Measurements from ENCODE around the gene TMEM269.

The TMEM269 gene

GRCh38 chr1:42784946-42785693 is at the start of gene TMEM269:
Gene TMEM269 (plus strand): TSS chr1:42784991. CDS start chr1:42789894, 4,903 bp downstream.
- peak; percentile 29 to 31 for DNase-seq

- DNase-seq: no peak
Measured at GRCh38 chr1:42735056-42735455, 49.7 kb upstream of the TMEM269 start.

- DNase-seq: no peak
Measured at GRCh38 chr1:42735477-42736105, 49.2 kb upstream of the TMEM269 start.

- DNase-seq: no peak
Measured at GRCh38 chr1:42736152-42736551, 48.6 kb upstream of the TMEM269 start.

- DNase-seq: no peak
Measured at GRCh38 chr1:42736571-42737200, 48.1 kb upstream of the TMEM269 start.

DNA sequence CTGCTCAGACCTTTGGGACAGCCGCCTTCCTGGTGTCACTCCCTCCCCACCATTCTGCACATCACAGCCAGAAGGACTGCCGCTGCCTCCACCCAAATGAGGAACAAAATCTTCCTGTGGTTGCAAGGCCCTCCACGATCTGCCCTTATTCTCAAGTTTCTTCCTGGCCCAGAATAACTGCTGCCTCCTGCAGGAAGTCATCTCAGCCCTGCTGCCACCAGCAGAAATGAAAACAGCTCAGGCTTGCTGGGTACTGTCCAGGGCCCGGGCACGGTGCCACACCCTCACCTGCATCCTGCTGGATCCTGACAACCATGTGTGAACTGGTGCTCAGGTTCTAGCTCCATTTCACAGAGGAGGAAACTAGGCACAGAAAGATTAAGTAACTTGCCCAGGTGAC is 47.5 kb upstream of the TMEM269 start:
- DNase-seq: peak in 1 of 2 donors; percentile 25

DNA sequence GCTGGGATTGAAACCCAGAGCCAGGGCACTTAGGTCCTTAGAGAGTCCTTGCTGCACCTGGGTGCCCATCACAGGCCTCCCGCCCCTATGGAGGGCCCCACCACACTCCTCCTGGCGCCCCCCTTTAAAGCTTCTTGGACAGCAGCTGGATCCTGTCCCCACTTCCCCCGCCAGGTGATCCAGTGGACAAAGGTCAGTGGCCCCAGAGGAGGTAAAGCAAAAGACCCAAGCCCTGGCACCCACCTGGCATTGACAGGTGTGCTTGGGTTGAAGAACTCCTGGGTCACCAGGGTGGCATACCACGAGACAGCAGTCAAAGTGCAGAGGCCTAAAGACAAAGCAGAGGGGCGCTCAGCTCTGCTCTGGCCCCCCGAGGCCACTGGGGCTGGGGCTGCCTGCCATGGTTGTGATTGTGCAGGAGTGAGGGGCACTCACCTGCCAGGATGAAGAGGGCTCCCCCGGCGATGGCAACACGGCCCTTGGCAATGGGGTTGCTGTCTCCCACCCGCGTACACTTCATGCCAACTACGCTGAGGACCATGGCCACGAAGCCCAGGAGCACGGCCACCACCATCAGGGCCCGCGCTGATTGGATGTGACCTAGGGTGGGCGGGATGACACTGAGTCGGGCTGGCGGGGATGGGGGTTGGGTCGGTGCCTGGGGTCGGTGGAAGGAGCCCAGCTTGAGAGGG is 46.7 kb upstream of the TMEM269 start:
- DNase-seq: no peak

DNA sequence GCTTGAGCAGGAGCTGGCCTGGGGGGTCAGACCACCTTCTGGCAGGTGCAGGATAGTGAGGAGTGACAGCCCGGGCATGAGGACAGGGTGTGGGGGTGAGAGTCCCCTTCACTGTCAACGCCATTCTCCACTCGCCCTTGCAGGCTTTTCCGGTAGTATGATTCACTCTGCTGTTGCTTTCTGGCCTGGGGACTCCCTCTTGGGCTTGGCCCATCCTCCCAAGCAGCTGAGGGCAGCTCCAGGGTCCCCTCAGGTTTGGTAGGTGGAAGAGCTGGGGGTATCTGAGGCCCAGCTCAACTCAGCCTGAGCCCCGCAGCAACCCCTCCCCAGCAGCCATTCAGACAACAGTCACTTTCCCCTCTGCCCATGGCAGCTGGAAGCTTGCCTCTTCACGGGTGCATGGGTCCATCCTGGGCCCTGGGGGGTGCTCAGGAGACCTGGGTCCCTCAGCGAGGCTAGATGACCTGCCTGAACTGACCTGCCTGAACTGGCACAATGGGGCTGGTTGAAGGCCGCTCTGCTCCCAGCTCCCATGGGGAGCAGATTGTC is 46.0 kb upstream of the TMEM269 start:
- DNase-seq: no peak

- DNase-seq: no peak
Measured at GRCh38 chr1:42739753-42740700, 44.8 kb upstream of the TMEM269 start, which contains the start of gene CLDN19. Gene CLDN19 (minus strand): TSS chr1:42740236. CDS start chr1:42740063, 173 bp downstream.

DNA sequence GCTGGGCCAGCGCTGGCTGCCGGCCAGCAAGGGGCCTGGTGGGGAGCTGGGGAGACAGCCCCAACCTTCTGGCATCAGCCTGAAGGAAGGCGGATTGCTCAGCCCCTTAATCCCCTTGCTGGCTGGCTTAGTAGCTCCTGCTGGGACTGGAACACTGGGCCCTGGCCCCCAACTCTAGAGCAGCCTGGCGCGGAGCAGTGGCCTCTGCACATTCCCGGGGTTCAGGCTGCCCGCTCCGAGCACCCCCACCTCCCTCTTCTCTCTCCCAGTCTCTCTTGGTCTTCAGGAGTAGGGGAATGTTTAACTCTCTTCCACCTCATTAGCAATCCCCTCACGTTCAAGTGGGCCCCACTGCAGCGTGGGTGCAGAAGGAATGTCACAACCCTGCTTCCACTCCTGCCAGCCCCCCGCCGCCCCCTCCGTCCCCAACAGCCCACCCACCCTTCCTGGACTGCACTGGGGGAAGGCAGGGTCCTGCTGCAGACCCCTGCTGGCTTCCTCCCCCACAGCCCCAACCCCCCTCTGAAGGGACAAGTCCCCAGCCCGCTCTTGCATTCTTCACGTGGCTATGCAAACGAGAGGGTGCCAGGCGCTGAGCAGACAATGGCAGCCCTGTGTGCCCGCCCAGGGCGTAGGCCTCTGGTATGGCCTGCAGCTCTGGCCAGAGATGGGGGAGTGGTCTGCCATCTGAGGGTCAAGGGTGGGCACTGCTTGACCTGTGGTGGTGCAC is 43.8 kb upstream of the TMEM269 start:
- no peak for DNase-seq

DNA sequence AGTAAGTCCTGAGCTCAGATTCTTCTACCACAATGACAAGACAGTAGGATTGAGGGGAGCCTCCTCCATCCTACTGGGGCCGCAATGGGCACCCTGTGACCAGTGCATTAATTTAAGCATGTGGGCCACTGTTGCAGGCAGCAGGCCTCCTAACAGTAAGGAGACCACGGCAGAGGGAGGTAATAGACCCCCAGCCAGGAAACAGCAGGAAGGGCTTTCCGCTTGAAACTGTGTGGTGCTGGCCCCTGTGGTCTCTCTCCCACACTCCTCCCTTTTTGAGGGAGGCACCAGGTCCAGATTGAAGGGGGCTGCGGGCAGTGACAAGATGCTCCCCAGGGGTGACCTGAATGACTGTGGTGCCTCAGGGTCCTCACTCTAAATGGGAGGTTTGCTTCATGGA is 43.1 kb upstream of the TMEM269 start:
- DNase-seq: no peak

GRCh38 chr1:42742141-42742540 is 42.6 kb upstream of the TMEM269 start:
- no peak for DNase-seq

DNA sequence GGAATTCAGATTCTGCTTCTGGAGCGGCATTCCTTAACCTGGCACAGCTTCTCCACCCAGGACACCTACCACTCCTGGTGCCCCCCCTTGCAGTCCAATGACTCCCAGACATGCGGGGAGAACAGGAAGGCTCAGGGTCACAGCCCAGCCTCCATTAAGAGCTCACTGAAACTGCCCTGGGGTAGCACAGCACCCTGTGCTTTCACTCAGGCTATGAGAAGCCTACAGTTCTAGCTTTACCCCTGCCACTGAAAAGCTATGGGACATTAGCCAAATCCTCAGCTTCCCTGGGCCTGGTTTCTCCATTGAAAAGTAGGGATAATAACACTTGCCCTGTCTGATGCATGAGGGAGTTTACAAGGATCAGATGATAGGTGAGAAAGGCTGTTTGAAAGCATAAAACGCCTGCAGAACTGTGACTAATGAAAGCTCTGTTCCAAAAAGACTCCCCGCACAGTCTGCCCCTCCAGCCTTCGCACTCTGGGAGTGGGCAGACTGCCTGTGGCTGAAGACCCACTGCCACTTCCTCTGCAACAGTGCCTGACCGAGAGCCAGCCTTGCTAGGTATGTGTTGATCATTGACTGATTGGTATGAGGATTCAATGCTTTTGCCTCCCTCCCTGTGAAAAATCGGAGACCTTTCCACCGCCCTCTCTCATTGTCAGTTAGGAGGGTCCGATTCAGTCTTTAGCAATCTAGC is 42.0 kb upstream of the TMEM269 start:
- DNase-seq: no peak

GRCh38 chr1:42743317-42744147 is 41.3 kb upstream of the TMEM269 start:
- no peak for DNase-seq

GRCh38 chr1:42744148-42744413 is 40.7 kb upstream of the TMEM269 start:
- no peak for DNase-seq

GRCh38 chr1:42745851-42746250 is 38.9 kb upstream of the TMEM269 start:
- DNase-seq: no peak

DNA sequence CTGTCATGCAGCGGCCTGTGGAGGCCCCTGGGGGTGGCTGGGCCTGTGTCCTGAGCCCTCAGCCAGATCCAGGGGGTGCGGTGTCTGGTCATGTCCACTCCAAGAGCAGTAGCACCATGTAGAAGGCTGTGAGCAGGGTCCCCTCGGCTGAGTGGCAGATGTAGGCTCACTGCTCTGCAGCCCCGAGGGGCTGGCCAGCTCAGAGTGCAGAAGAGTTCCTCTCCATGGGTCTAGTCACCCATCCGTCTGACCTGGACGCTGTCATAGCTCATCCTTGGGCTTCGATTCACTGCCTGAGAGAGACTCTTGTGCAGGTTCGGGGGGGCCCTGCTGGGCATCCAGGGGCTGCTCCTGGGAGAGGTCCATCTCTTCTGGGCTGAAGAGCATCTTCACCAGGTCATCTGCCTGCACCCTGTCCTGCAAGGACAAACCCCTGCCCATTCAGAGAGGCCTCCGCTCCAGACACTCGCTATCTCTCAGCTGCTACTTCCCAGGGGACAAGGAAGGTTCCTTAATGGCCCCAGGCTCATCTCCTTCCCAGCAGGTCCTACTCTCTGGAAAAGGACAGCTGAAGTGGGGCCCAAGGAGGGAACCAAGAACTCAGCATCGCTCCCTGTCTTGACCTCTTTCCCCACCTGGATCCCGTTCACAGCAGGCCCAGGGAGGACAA is 38.2 kb upstream of the TMEM269 start:
- no peak for DNase-seq

DNA sequence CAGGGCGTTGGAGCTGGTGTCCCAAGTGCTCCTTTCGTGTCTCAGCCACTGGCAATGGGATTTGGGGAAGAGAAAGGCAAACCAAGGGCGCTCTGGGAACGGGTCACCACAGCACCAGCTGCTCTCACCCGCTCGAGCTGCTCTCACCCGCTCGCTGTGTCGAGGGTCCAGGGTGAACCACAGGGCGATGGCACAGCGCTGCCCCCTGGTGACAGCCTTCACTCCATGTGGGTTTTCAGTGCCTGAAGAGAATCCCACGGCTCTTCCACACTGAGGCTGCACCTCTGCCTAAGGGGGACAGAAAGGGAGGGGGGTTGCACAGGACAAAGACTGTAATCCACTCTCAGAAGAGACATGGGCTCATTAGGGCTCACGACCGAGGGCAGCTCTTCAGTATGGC is 37.7 kb upstream of the TMEM269 start:
- peak; percentile 37 to 38 for DNase-seq

- DNase-seq: no peak
Measured at GRCh38 chr1:42748021-42748420, 36.8 kb upstream of the TMEM269 start.

Measured in CD4-positive, alpha-beta T cell treated with Interleukin-4 for 1 hour (primary cell).